D721Med (cell line): ENCODE data around the gene APC.

Experiments
- DNase-seq: peaks from one replicate; pipeline ENCODE4 v3.0.0; 2011; ENCODE audit warnings: low spot score; ENCODE audit not compliant: insufficient read length
- FAIRE-seq: peaks from 2 replicates; lab custom pipeline; 2011; peaks lifted over from hg19 to GRCh38; lab: Jason Lieb, UNC
- TF ChIP-seq, protein P1 (sequence below): IDR thresholded peaks from 2 replicates; pipeline ENCODE4 v1.5.1; 2012; ENCODE audit warnings: mild to moderate bottlenecking, control low read depth; ENCODE audit not compliant: insufficient read depth; ENCODE audit errors: missing control alignments

Gene APC

DNA sequence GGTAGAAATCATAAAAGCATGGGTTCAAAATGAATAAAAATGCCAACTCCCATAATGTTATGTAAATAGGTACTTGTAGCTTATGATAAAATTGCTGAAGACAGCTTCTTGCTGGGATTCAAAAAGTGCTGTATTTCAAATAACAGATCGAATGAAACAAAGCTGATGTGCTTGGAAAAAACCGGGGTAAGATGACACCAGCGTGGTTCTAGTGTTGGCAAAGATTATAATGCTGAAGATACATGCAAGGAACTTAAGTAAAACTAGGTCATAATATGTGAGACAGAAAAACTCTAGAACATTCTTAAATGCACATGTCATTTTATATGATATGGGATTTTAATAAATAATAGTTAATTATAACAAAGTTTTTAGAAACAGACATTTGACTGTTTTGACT, 44.4 kb upstream of the APC start:
- TF ChIP-seq, protein P1, sequence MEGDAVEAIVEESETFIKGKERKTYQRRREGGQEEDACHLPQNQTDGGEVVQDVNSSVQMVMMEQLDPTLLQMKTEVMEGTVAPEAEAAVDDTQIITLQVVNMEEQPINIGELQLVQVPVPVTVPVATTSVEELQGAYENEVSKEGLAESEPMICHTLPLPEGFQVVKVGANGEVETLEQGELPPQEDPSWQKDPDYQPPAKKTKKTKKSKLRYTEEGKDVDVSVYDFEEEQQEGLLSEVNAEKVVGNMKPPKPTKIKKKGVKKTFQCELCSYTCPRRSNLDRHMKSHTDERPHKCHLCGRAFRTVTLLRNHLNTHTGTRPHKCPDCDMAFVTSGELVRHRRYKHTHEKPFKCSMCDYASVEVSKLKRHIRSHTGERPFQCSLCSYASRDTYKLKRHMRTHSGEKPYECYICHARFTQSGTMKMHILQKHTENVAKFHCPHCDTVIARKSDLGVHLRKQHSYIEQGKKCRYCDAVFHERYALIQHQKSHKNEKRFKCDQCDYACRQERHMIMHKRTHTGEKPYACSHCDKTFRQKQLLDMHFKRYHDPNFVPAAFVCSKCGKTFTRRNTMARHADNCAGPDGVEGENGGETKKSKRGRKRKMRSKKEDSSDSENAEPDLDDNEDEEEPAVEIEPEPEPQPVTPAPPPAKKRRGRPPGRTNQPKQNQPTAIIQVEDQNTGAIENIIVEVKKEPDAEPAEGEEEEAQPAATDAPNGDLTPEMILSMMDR, result no peak
- FAIRE-seq (no peak), DNase-seq (no peak)

DNA sequence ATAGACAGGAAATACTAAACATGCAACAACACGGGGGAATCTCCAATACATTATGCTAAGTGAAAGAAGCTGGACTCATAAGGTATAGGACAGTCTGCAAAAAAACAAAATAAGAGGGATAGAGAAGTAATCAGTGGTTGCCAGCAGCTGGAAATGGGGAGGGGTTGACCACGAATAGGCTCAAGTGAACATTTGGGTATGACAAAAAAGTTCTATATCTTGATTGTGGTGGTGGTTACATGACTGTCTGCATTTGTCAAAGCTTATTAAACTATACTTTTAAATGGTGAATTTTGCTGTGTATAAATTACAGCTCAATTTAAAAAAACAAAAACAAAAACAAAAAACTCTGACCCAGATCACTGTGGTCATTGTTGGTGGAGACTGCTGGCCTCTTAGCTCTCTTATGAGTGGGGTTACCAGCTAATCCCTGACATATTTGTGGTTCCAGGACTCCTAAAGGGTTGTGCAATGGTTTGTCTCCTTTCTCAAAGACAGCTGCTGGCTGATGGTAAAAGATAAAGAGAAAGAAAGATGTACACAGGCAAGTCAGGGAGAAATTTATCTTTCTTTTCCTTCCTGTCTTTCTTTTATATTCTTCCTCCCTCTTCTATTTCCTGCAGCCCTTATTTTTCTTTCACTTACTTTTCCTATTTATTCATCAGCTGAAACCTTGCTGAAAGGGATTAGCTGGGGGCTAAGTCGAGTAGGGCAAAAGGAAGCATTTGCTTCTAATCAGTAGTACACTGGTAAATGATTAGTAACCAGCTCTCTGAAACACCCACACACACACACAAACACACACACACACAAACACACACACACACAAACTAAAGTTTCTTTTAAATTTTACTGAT, 42.6 kb upstream of the APC start:
- DNase-seq (no peak), FAIRE-seq (no peak)
- TF ChIP-seq, protein P1, result no peak

DNA sequence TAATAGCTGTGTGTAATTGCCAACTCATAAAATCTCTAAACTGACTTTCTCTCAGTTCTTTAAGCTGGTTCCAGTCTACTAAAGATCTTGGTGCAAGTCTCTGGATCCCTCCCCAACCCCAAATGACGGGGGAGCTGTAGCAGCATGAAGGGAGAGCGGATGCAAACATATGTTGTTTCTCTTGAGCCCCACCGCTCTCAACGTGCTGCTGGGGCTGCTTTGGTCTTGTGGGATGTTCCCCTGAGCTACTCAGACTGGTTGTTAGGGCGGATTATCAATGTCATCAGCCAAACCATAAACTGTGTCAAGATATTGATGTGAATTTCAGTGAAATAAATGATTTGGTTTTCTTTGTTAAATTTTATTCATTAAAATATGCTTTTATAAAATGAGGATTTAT, 40.9 kb upstream of the APC start:
- TF ChIP-seq, protein P1, result no peak
- FAIRE-seq (no peak), DNase-seq (no peak)

DNA sequence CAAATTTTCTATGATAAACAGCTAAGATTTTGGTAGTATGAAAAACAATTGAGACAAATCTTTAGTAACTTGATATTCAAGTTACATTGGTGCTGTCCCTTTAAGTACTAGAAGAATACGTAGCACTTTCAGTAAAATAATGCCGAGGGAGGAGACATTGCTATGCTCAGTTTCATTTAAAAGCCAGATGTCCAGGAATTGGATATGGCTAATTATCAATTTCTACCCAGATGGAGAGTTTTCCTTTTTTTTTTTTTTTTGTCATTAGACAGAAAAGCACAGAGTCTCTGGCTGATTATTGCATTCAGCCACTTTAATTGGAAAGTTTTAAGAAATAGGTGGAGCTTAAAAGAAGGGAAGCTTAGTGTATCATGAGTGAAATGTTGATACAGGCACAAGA, 40.4 kb upstream of the APC start:
- no peak for FAIRE-seq
- TF ChIP-seq, protein P1, result no peak
- DNase-seq, result no peak

DNA sequence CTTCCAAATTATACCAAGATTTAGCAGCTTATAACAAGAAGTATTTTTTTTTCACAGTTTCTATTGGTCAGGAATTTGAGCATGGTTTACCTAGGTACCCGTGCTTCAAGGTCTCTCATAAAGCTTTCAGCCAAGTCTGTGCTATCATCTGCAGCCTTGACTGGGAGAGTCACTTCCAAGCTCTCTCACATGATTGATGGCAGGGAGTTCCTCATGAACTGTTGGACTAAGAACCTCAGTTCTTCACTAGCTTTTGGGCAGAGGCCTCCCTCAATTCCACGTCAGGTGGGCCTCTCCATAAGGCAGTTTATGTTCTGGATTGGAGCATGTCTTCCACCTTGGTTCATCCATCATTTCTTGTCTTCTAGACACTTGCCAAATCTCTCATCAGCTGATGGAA, 39.9 kb upstream of the APC start:
- FAIRE-seq (no peak), DNase-seq (no peak)
- TF ChIP-seq, protein P1, result no peak

DNA sequence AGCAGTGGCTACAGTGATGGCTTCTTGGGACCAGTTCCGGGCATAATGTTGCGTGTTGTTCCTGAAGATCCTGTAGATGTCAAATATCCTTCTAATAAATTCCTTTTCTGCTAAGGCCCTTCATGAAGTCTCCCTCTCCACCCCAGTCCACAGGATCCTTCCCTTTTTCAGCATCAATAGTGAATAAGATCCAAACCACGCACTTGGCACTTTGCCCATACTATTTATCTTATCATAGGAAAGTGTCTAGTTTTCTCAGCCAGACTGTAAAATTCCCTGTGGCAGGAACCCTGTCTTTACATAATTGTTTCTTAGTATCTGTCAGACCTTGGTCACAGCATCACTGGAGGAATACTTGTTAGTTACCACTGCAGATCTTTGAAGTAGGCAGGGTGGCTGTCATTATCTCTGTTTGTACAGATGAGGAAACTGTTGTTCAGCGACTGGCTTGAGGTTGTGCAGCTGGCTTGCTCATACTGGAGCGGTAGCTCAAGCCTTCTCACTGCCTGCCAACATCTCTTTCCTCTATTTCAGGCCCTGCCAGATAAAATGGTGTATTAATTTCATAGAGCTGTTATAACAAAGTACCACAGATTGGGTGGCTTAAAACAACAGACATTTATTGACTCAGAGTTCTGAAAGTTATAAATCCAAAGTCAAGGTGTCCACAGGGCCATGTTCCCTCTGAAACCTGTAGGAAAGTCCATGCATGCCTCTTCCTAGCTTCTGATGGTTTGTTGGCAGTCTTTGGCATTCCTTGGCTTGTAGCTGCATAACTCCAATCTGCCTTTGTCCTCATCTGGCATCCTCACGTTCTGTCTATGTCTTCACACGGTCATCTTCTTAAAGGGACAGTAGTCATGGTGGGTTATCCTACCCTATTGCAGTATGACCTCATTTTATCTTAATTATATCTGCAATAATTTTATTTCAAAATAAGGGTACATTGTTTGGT, 33.5 kb upstream of the APC start:
- no peak for DNase-seq
- TF ChIP-seq, protein P1, result no peak
- FAIRE-seq, result no peak
